Esophagus muscularis mucosa (tissue), 3 donors: ENCODE data around the gene PILRB.

ENCODE experiments used
- CTCF ChIP-seq, 3 experiments: fragments of 200-600 bp in 2 of 3; fragments of 450-650 bp in 1 of 3; sonication (generic) in 2 of 3; IDR thresholded peaks; one replicate each; pipeline ENCODE4 v1.5.1; 2017 to 2019; ENCODE audit warnings: antibody characterized with exemption in 3 of 3, mild to moderate bottlenecking in 2 of 3, moderate library complexity in 1 of 3
- POLR2AphosphoS5 ChIP-seq, 2 donors: sonication (generic); formaldehyde crosslinking; IDR thresholded peaks; one replicate each; pipeline ENCODE4 v1.6.1; 2017; ENCODE audit warnings: antibody characterized with exemption in 2 of 2

GRCh38 chr7:100402241-100402640, 44.3 kb downstream of the PILRB start:
- no peak for TF ChIP-seq CTCF (IDR thresholded peaks at IDR 0.05)
- no peak for TF ChIP-seq POLR2AphosphoS5 (IDR thresholded peaks at IDR 0.05)
